Activated CD8-positive, alpha-beta T cell treated with anti-CD3 and anti-CD28 coated beads for 36 hours (primary cell): ENCODE measurements around the gene ITGAD. TPM values are rescaled to one million over a fixed set of nuclear protein-coding genes. Genes with fewer than 3 reads are reported as not detected.
"Not testable (repeated sequence)": the region's sequence is repeated elsewhere in the genome, so short reads cannot be mapped to it uniquely, and the experiment has no call there.

Experiments
- ATAC-seq: fragments of 200-7000 bp; cut with Tn5 transposase; one replicate; pipeline ENCODE4 v1.10.0; 2021; ENCODE audit warnings: mild to moderate bottlenecking, moderate library complexity
- CTCF ChIA-PET: fragments of 350-600 bp; sonication (Branson Sonifier 250); formaldehyde crosslinking; loops from one replicate; lab custom pipeline; 2021; ENCODE audit warnings: antibody characterized with exemption; lab: Charles Lee
- POLR2A ChIA-PET: fragments of 350-600 bp; sonication (Branson Sonifier 250); formaldehyde crosslinking; loops from one replicate; lab custom pipeline; 2021; ENCODE audit warnings: antibody characterized with exemption; lab: Charles Lee
- DNase-seq: peaks from one replicate; pipeline ENCODE4 v3.0.0-alpha.2; 2020
- H3K27ac Mint-ChIP-seq: one replicate; pipeline ENCODE4 v1.8.0; 2021; ENCODE audit warnings: mild to moderate bottlenecking, mixed read lengths
- H3K27me3 Mint-ChIP-seq: one replicate; pipeline ENCODE4 v1.8.0; 2021; ENCODE audit warnings: mixed read lengths
- H3K36me3 Mint-ChIP-seq: one replicate; pipeline ENCODE4 v1.8.0; 2021; ENCODE audit warnings: low read depth, mixed read lengths
- H3K4me1 Mint-ChIP-seq: one replicate; pipeline ENCODE4 v1.8.0; 2021; ENCODE audit warnings: low read depth, mixed read lengths
- H3K4me3 Mint-ChIP-seq: one replicate; pipeline ENCODE4 v1.8.0; 2021; ENCODE audit warnings: mild to moderate bottlenecking, moderate library complexity, mixed read lengths
- H3K9me3 Mint-ChIP-seq: one replicate; pipeline ENCODE4 v1.8.0; 2021; ENCODE audit warnings: mixed read lengths
- CTCF ChIP-seq: fragments of 200-600 bp; IDR thresholded peaks from one replicate; pipeline ENCODE4 v1.8.0; 2022; ENCODE audit warnings: antibody characterized with exemption, mild to moderate bottlenecking
- intact Hi-C: fragments of 100-400 bp; cut with micrococcal nuclease; formaldehyde crosslinking; loops from one replicate; pipeline ENCODE4 v1.10.0; 2022
- total RNA-seq, 2 experiments: library from RNA; stranded (reverse); gene quantifications; one replicate each; pipeline ENCODE4 v1.2.3, GENCODE V29; 2021

The ITGAD gene
- total RNA-seq, 2 experiments from 2014 or later = not detected

GRCh38 chr16:31413943-31414342 is 20.8 kb downstream of the ITGAD start:
- ChIA-PET POLR2A (no interaction called here), CTCF (no interaction called here)
- ATAC-seq = no peak

GRCh38 chr16:31414706-31415105 is 21.6 kb downstream of the ITGAD start:
- Mint-ChIP-seq H3K4me1 (peaks cover 9% of the 10 kb centered on the region), H3K4me3 (no peak overlapping the region), H3K9me3 (no peaks in the 10 kb centered on the region), H3K27ac (no peak overlapping the region), H3K27me3 (peaks cover 7% of the 10 kb centered on the region), H3K36me3 (no peaks in the 10 kb centered on the region)
- ATAC-seq (peak; percentile 53), DNase-seq (peak; percentile 35)
- intact Hi-C loops = no loop called here
- TF ChIP-seq CTCF = no peak
- POLR2A ChIA-PET = interaction anchor here (0.8 kb wide), 1 partner anchor 25 kb away, joined by 3 read pairs; no protein-coding TSS in a partner anchor
- CTCF ChIA-PET = no interaction called here

More at GRCh38 chr16:31413943-31414342, 20.8 kb downstream of the ITGAD start:
- intact Hi-C loops = no loop called here
- no peak for DNase-seq
- H3K4me1 Mint-ChIP-seq = peaks cover 7% of the 10 kb centered on the region
- H3K36me3 Mint-ChIP-seq = no peaks in the 10 kb centered on the region
- H3K4me3 Mint-ChIP-seq = no peak overlapping the region
- no peaks in the 10 kb centered on the region for H3K9me3 Mint-ChIP-seq
- no peak overlapping the region for H3K27ac Mint-ChIP-seq
- peaks cover 7% of the 10 kb centered on the region for H3K27me3 Mint-ChIP-seq
- TF ChIP-seq CTCF = no peak

GRCh38 chr16:31416371-31416770 is 23.2 kb downstream of the ITGAD start:
- ATAC-seq (no peak), DNase-seq (no peak)
- POLR2A ChIA-PET = no interaction called here
- Mint-ChIP-seq H3K9me3 (peaks cover 1% of the 10 kb centered on the region), H3K27ac (no peak overlapping the region), H3K4me1 (peaks cover 22% of the 10 kb centered on the region), H3K27me3 (peaks cover 7% of the 10 kb centered on the region), H3K4me3 (no peak overlapping the region), H3K36me3 (no peaks in the 10 kb centered on the region)
- no peak for TF ChIP-seq CTCF
- intact Hi-C loops = no loop called here
- CTCF ChIA-PET = interaction anchor here (1.1 kb wide), 1 partner anchor 39 kb away, joined by 4 read pairs; no protein-coding TSS in a partner anchor

GRCh38 chr16:31417036-31417435 is 23.9 kb downstream of the ITGAD start:
- H3K27ac Mint-ChIP-seq, ATAC-seq, DNase-seq, H3K9me3 Mint-ChIP-seq, intact Hi-C loops, H3K4me3 Mint-ChIP-seq, H3K27me3 Mint-ChIP-seq, CTCF ChIA-PET, POLR2A ChIA-PET, H3K36me3 Mint-ChIP-seq: not testable (repeated sequence)
- peaks cover 29% of the 10 kb centered on the region for H3K4me1 Mint-ChIP-seq

GRCh38 chr16:31417916-31418315 is 24.8 kb downstream of the ITGAD start:
- intact Hi-C loops = no loop called here
- POLR2A ChIA-PET = no interaction called here
- H3K4me1 Mint-ChIP-seq = peaks cover 36% of the 10 kb centered on the region

More at GRCh38 chr16:31417916-31418315, 24.8 kb downstream of the ITGAD start:
- no peaks in the 10 kb centered on the region for H3K36me3 Mint-ChIP-seq
- ATAC-seq (no peak), DNase-seq (no peak)
- peaks cover 1% of the 10 kb centered on the region for H3K9me3 Mint-ChIP-seq
- H3K4me3 Mint-ChIP-seq = no peak overlapping the region
- H3K27ac Mint-ChIP-seq = no peak overlapping the region
- CTCF ChIA-PET = interaction anchor here (1.4 kb wide), 1 partner anchor 35 kb away, joined by 5 read pairs; no protein-coding TSS in a partner anchor
- peaks cover 11% of the 10 kb centered on the region for H3K27me3 Mint-ChIP-seq
- no peak for TF ChIP-seq CTCF
